ENCODE results near the gene YTHDF2.

DNA sequence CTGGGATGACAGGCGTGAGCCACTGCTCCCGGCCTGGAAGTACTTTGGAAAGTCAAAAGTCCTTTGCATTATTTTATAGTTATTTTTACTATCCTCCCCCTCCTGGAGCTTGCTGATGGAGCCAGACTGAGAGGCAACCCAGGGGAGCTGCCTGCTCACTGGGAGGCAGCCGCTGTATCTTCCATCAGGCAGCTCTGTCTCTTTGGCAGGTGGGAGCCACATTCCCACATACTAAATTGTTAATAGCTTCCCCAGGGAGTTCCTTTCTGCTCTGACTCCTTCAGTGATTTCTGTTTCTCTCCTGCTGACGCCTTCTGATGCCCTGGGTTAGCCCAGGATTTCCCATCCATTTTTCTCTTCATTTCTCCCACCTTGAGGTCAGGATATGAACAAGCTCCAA, 70.3 kb downstream of the YTHDF2 start:
- TF ChIP-seq POLR2A (IDR thresholded peaks at IDR 0.05; ENCODE audit: low read depth, low read length) (no peak), POLR2AphosphoS5 (IDR thresholded peaks at IDR 0.05; ENCODE audit: low read depth, low read length) (no peak)
